Adipocyte (in vitro differentiated cells): Measurements from ENCODE around the gene PGM5.

Experiments used
- DNase-seq: peaks from one replicate; pipeline ENCODE4 v3.0.0-alpha.2; 2015; ENCODE audit warnings: low read depth
- H3K27me3 ChIP-seq: replicated peaks from 2 replicates; pipeline ENCODE4 v1.7.0; 2013; ENCODE audit warnings: mild to moderate bottlenecking, low read length, moderate library complexity; ENCODE audit not compliant: control insufficient read depth, insufficient read depth
- H3K36me3 ChIP-seq: 2 replicates; pipeline ENCODE4 v1.7.0; 2013; ENCODE audit warnings: low read length, mild to moderate bottlenecking, moderate library complexity; ENCODE audit not compliant: control insufficient read depth, insufficient read depth, severe bottlenecking
- H3K4me1 ChIP-seq: 2 replicates; pipeline ENCODE4 v1.7.0; 2013; ENCODE audit warnings: mild to moderate bottlenecking, low read length, moderate library complexity; ENCODE audit not compliant: control insufficient read depth, insufficient read depth
- H3K4me3 ChIP-seq: 2 replicates; pipeline ENCODE4 v1.7.0; 2013; ENCODE audit warnings: mild to moderate bottlenecking, low read length, moderate library complexity
- H3K9ac ChIP-seq: 2 replicates; pipeline ENCODE4 v1.7.0; 2013; ENCODE audit warnings: mild to moderate bottlenecking, low read length, moderate library complexity
- H3K9me3 ChIP-seq: 2 replicates; pipeline ENCODE4 v1.7.0; 2013; ENCODE audit warnings: mild to moderate bottlenecking, low read length, moderate library complexity; ENCODE audit not compliant: control insufficient read depth

PGM5 gene

DNA sequence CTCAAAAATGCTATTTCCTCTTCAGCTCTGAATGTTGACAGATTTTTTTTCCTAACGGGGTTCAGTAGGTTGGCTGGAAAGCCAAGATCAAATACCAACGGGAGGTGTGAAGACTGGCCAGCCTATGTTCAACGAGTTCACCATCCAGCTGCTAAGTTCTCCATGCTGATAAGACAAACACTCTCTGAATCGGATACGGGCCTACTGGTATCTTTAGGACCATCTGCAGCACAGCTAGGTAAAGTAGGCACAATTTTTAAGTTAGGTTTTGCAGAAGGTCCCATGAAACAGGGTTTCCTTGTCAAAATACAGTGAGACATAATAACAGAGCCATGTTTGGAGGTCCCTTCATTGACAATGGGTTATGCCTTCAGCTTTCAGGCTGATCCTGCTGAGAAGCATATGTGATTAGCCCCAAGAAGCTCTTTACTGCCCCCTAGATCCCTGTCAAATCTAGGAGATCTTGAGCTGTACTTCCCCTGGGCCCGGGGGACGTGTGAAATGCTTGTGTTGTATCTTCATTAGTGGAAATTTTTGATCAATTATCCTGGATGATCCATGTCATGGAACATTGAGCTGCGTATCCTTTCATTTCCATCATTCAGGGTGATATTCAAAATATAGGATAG lies 60.6 kb downstream of the PGM5 start:
- Histone ChIP-seq H3K9ac (no peak overlapping the region), H3K36me3 (no peaks in the 10 kb centered on the region), H3K4me3 (no peak overlapping the region), H3K9me3 (no peaks in the 10 kb centered on the region), H3K27me3 (no peaks in the 10 kb centered on the region), H3K4me1 (no peaks in the 10 kb centered on the region)
- DNase-seq: no peak

- H3K9me3 ChIP-seq: no peaks in the 10 kb centered on the region
- no peak for DNase-seq
- no peak overlapping the region for H3K9ac ChIP-seq
- no peaks in the 10 kb centered on the region for H3K36me3 ChIP-seq
- no peaks in the 10 kb centered on the region for H3K27me3 ChIP-seq
- H3K4me3 ChIP-seq: no peak overlapping the region
- H3K4me1 ChIP-seq: no peaks in the 10 kb centered on the region
Observed at GRCh38 chr9:68417762-68418161, 61.4 kb downstream of the PGM5 start.

- no peaks in the 10 kb centered on the region for H3K36me3 ChIP-seq
- no peak overlapping the region for H3K9ac ChIP-seq
- no peaks in the 10 kb centered on the region for H3K9me3 ChIP-seq
- no peaks in the 10 kb centered on the region for H3K27me3 ChIP-seq
- no peak overlapping the region for H3K4me3 ChIP-seq
- DNase-seq: no peak
- no peaks in the 10 kb centered on the region for H3K4me1 ChIP-seq
Observed at GRCh38 chr9:68418259-68418845, 61.9 kb downstream of the PGM5 start.

- Histone ChIP-seq H3K27me3 (no peaks in the 10 kb centered on the region), H3K4me1 (no peaks in the 10 kb centered on the region)
- DNase-seq: no peak
Observed at GRCh38 chr9:68419901-68420300, 63.5 kb downstream of the PGM5 start.

DNA sequence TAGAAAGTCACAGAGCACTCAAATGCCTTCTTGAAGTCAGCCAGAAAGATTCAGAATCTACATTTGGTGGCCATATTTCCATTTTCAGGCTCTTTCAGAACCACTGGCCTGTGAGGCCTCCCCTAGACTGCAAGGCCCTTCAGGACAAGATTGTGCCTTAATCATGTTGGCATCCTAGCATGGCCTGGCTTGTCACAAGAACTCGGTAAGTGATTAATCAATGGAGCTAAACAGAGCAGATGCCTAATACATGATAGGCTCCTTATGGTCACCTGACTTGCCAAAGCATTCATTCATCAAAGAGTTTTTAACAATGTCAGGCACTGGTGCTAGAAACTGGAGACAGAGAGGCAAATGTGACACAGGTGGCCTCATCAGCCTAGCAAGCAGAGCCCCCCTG lies 70.3 kb downstream of the PGM5 start:
- no peak overlapping the region for H3K9ac ChIP-seq
- no peaks in the 10 kb centered on the region for H3K27me3 ChIP-seq

More at GRCh38 chr9:68419901-68420300, 63.5 kb downstream of the PGM5 start:
- no peaks in the 10 kb centered on the region for H3K36me3 ChIP-seq
- no peak overlapping the region for H3K4me3 ChIP-seq
- no peak overlapping the region for H3K9ac ChIP-seq
- H3K9me3 ChIP-seq: no peaks in the 10 kb centered on the region

GRCh38 chr9:68427216-68427977 lies 71.0 kb downstream of the PGM5 start:
- Histone ChIP-seq H3K4me3 (no peak overlapping the region), H3K27me3 (no peaks in the 10 kb centered on the region), H3K4me1 (no peaks in the 10 kb centered on the region), H3K9me3 (no peaks in the 10 kb centered on the region), H3K36me3 (no peaks in the 10 kb centered on the region), H3K9ac (no peak overlapping the region)
- DNase-seq: no peak

More for the DNA sequence above, 70.3 kb downstream of the PGM5 start:
- H3K4me1 ChIP-seq: no peaks in the 10 kb centered on the region
- no peak for DNase-seq
- no peaks in the 10 kb centered on the region for H3K9me3 ChIP-seq
- H3K4me3 ChIP-seq: no peak overlapping the region
- no peaks in the 10 kb centered on the region for H3K36me3 ChIP-seq

DNA sequence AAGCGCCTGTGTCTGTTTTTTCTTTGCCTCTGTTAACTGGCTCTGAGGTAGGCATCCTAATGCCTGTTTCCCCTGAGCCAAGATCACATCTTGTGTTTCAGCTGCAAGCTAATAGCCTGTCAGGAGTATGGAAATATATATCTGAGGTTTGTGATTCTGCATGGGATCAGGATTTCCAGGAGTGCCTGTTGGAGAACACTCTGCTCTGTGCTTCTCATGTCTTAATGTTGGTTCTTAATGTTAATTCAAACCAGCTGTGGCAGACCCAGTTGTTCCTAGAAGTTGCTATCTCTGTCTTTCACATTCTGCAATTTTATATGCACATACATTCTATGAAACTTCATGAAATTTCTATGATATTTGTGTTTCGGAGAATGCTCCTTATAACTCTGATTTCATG lies 72.1 kb downstream of the PGM5 start:
- DNase-seq: peak; percentile 9
- no peak overlapping the region for H3K4me3 ChIP-seq
- H3K9ac ChIP-seq: no peak overlapping the region
- H3K9me3 ChIP-seq: no peaks in the 10 kb centered on the region
- no peaks in the 10 kb centered on the region for H3K27me3 ChIP-seq
- H3K36me3 ChIP-seq: no peaks in the 10 kb centered on the region
- no peaks in the 10 kb centered on the region for H3K4me1 ChIP-seq

DNA sequence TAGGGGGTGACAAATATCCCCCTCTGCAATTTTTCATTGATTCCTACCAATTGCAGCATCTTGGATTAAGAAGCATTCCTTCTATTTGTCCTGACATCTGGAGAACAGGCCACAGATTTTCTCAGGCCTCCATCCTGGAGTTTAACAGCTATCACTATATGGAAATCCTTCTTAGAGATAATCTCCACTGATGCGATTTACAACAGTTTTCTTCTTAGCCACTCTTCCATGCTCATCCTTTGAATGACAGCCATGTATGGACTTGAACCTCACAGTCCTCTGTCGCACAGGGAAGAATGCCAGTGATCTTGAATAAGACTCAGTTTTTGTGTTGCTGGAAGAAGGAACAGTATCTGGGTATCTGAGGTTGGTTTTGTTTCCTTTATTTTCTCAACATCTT lies 73.2 kb downstream of the PGM5 start:
- no peak overlapping the region for H3K9ac ChIP-seq
- H3K36me3 ChIP-seq: no peaks in the 10 kb centered on the region
- no peaks in the 10 kb centered on the region for H3K27me3 ChIP-seq
- H3K9me3 ChIP-seq: no peaks in the 10 kb centered on the region
- H3K4me3 ChIP-seq: no peak overlapping the region
- no peak for DNase-seq
- no peaks in the 10 kb centered on the region for H3K4me1 ChIP-seq

GRCh38 chr9:68431307-68431706 lies 74.9 kb downstream of the PGM5 start:
- H3K27me3 ChIP-seq: no peaks in the 10 kb centered on the region
- H3K9me3 ChIP-seq: no peaks in the 10 kb centered on the region
- H3K4me1 ChIP-seq: no peaks in the 10 kb centered on the region
- no peak overlapping the region for H3K4me3 ChIP-seq
- no peak overlapping the region for H3K9ac ChIP-seq
- H3K36me3 ChIP-seq: no peaks in the 10 kb centered on the region
- no peak for DNase-seq

DNA sequence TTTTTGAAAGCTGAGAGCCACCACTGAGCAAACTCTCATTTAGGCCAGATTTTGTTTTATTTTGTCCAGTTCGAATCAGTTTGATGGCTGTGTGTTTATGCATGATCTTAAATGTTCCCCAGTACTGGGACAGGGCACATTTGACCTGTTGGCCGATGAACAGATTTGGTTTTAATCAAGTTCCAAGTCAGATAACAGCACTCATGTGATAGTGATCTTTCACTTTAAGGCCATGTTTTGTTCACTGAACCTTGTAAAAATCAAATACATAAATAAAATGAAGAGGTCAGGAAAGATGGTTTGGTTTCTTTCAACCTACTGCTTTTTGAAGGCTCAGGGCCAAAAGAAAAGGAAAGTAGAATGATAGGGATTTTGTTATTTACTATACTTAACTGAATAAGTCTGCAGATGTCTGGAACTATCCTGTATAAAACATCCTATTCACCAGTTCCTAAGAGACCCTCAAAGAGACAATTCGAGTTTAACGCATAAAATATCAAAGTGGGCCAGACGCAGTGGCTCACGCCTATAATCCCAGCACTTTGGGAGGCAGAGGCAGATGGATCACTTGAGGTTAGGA lies 77.2 kb downstream of the PGM5 start:
- no peaks in the 10 kb centered on the region for H3K27me3 ChIP-seq
- H3K4me3 ChIP-seq: no peak overlapping the region
- H3K9ac ChIP-seq: no peak overlapping the region
- no peaks in the 10 kb centered on the region for H3K4me1 ChIP-seq
- DNase-seq: no peak
- H3K9me3 ChIP-seq: no peaks in the 10 kb centered on the region
- H3K36me3 ChIP-seq: no peaks in the 10 kb centered on the region

- Histone ChIP-seq H3K4me3 (no peak overlapping the region), H3K27me3 (no peaks in the 10 kb centered on the region), H3K9me3 (peaks cover 9% of the 10 kb centered on the region), H3K36me3 (no peaks in the 10 kb centered on the region), H3K9ac (no peak overlapping the region), H3K4me1 (no peaks in the 10 kb centered on the region)
- no peak for DNase-seq
Observed at GRCh38 chr9:68437785-68438184, 81.4 kb downstream of the PGM5 start.
